ENCODE results near the gene FAM120A.

FAM120A gene

GRCh38 chr9:93440896-93441580 is 10.4 kb upstream of the FAM120A start:
- Histone ChIP-seq H3K4me2 (no peak overlapping the region), H3K4me3 (IDR thresholded peaks at IDR 0.05; ENCODE audit: insufficient read depth, low read depth, low read length) (no peak overlapping the region), H3K27ac (no peak overlapping the region), H3K9ac (no peak overlapping the region), H3K36me3 (ENCODE audit: insufficient read depth) (no peaks in the 10 kb centered on the region), H3K27me3 (ENCODE audit: insufficient read depth, low read depth) (no peaks in the 10 kb centered on the region), H2AFZ (ENCODE audit: low read depth) (no peak overlapping the region), H3K79me2 (ENCODE audit: insufficient read depth, low read depth) (no peaks in the 10 kb centered on the region), H3K4me1 (ENCODE audit: low read depth, poor library complexity, severe bottlenecking) (no peaks in the 10 kb centered on the region), H4K20me1 (ENCODE audit: insufficient read depth) (no peaks in the 10 kb centered on the region)
- no peak for TF ChIP-seq CTCF (conservative IDR thresholded peaks at IDR 0.05; ENCODE audit: low read depth, low read length)

GRCh38 chr9:93446073-93446472 is 5.4 kb upstream of the FAM120A start:
- Histone ChIP-seq H3K27me3 (ENCODE audit: insufficient read depth, low read depth) (no peaks in the 10 kb centered on the region), H3K79me2 (ENCODE audit: insufficient read depth, low read depth) (peaks cover 21% of the 10 kb centered on the region), H3K4me1 (ENCODE audit: low read depth, poor library complexity, severe bottlenecking) (peaks cover 29% of the 10 kb centered on the region), H4K20me1 (ENCODE audit: insufficient read depth) (no peaks in the 10 kb centered on the region), H3K9ac (no peak overlapping the region), H3K4me3 (IDR thresholded peaks at IDR 0.05; ENCODE audit: insufficient read depth, low read depth, low read length) (no peak overlapping the region), H2AFZ (ENCODE audit: low read depth) (no peak overlapping the region), H3K4me2 (no peak overlapping the region), H3K27ac (no peak overlapping the region), H3K36me3 (ENCODE audit: insufficient read depth) (no peaks in the 10 kb centered on the region; the same call in 1 of the 2 replicates)
- TF ChIP-seq CTCF (conservative IDR thresholded peaks at IDR 0.05; ENCODE audit: low read depth, low read length), result no peak

- H3K27ac ChIP-seq, result peak overlapping the region; percentile 21; the same call in 1 of the 2 replicates
- H4K20me1 ChIP-seq (ENCODE audit: insufficient read depth), result no peaks in the 10 kb centered on the region
Observed at GRCh38 chr9:93447655-93448054, 3.8 kb upstream of the FAM120A start.

GRCh38 chr9:93451849-93452709 is 594 bp downstream of the FAM120A start:
- Histone ChIP-seq H3K4me3 (IDR thresholded peaks at IDR 0.05; ENCODE audit: insufficient read depth, low read depth, low read length) (no peak overlapping the region), H3K27ac (peak overlapping the region; percentile 75), H2AFZ (ENCODE audit: low read depth) (peak overlapping the region; percentile 61; the same call in 1 of the 2 replicates), H3K4me2 (peak overlapping the region; percentile 86), H3K79me2 (ENCODE audit: insufficient read depth, low read depth) (peaks cover 73% of the 10 kb centered on the region), H3K27me3 (ENCODE audit: insufficient read depth, low read depth) (no peaks in the 10 kb centered on the region), H4K20me1 (ENCODE audit: insufficient read depth) (peaks cover 29% of the 10 kb centered on the region; the same call in 1 of the 2 replicates), H3K9ac (peak overlapping the region; percentile 82), H3K4me1 (ENCODE audit: low read depth, poor library complexity, severe bottlenecking) (peaks cover 58% of the 10 kb centered on the region), H3K36me3 (ENCODE audit: insufficient read depth) (no peaks in the 10 kb centered on the region; the same call in 1 of the 2 replicates)
- no peak for TF ChIP-seq CTCF (conservative IDR thresholded peaks at IDR 0.05; ENCODE audit: low read depth, low read length)

More at GRCh38 chr9:93447655-93448054, 3.8 kb upstream of the FAM120A start:
- no peaks in the 10 kb centered on the region for H3K27me3 ChIP-seq (ENCODE audit: insufficient read depth, low read depth)
- peak overlapping the region; percentile 33 for H3K4me2 ChIP-seq
- H3K4me1 ChIP-seq (ENCODE audit: low read depth, poor library complexity, severe bottlenecking), result peaks cover 29% of the 10 kb centered on the region
- no peak overlapping the region for H2AFZ ChIP-seq (ENCODE audit: low read depth)
- no peak for TF ChIP-seq CTCF (conservative IDR thresholded peaks at IDR 0.05; ENCODE audit: low read depth, low read length)
- no peak overlapping the region for H3K9ac ChIP-seq
- no peak overlapping the region for H3K4me3 ChIP-seq (IDR thresholded peaks at IDR 0.05; ENCODE audit: insufficient read depth, low read depth, low read length)
- H3K79me2 ChIP-seq (ENCODE audit: insufficient read depth, low read depth), result peaks cover 30% of the 10 kb centered on the region
- H3K36me3 ChIP-seq (ENCODE audit: insufficient read depth), result no peaks in the 10 kb centered on the region; the same call in 1 of the 2 replicates

Measured in KMS-11 (cell line).